ENCODE measurements around the gene DISP2. TPM values are rescaled to one million over a fixed set of nuclear protein-coding genes. Genes with fewer than 3 reads are reported as not detected.

The DISP2 gene
- total and polyA plus RNA-seq, 2 of the 8 experiments (the other 6 are each of a cell fraction or from before 2014, with no cell fraction given): 0.45 to 1.2 TPM

DNA sequence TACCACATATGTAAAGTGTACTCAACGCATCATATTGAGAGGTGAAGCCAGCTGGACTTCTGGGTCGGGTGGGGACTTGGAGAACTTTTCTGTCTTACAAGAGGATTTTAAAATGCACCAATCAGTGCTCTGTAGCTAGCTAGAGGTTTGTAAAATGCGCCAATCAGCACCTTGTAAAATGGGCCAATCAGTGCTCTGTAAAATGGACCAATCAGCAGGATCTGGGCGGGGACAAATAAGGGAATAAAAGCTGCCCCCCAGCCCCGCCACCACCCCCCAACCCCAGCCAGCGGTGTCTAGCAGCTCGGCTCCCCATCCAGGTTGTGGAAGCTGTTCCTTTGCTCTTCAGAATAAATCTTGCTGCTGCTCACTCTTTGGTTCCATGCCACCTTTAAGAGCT, 41.4 kb downstream of the DISP2 start (continued):
- TF ChIP-seq, protein P1, sequence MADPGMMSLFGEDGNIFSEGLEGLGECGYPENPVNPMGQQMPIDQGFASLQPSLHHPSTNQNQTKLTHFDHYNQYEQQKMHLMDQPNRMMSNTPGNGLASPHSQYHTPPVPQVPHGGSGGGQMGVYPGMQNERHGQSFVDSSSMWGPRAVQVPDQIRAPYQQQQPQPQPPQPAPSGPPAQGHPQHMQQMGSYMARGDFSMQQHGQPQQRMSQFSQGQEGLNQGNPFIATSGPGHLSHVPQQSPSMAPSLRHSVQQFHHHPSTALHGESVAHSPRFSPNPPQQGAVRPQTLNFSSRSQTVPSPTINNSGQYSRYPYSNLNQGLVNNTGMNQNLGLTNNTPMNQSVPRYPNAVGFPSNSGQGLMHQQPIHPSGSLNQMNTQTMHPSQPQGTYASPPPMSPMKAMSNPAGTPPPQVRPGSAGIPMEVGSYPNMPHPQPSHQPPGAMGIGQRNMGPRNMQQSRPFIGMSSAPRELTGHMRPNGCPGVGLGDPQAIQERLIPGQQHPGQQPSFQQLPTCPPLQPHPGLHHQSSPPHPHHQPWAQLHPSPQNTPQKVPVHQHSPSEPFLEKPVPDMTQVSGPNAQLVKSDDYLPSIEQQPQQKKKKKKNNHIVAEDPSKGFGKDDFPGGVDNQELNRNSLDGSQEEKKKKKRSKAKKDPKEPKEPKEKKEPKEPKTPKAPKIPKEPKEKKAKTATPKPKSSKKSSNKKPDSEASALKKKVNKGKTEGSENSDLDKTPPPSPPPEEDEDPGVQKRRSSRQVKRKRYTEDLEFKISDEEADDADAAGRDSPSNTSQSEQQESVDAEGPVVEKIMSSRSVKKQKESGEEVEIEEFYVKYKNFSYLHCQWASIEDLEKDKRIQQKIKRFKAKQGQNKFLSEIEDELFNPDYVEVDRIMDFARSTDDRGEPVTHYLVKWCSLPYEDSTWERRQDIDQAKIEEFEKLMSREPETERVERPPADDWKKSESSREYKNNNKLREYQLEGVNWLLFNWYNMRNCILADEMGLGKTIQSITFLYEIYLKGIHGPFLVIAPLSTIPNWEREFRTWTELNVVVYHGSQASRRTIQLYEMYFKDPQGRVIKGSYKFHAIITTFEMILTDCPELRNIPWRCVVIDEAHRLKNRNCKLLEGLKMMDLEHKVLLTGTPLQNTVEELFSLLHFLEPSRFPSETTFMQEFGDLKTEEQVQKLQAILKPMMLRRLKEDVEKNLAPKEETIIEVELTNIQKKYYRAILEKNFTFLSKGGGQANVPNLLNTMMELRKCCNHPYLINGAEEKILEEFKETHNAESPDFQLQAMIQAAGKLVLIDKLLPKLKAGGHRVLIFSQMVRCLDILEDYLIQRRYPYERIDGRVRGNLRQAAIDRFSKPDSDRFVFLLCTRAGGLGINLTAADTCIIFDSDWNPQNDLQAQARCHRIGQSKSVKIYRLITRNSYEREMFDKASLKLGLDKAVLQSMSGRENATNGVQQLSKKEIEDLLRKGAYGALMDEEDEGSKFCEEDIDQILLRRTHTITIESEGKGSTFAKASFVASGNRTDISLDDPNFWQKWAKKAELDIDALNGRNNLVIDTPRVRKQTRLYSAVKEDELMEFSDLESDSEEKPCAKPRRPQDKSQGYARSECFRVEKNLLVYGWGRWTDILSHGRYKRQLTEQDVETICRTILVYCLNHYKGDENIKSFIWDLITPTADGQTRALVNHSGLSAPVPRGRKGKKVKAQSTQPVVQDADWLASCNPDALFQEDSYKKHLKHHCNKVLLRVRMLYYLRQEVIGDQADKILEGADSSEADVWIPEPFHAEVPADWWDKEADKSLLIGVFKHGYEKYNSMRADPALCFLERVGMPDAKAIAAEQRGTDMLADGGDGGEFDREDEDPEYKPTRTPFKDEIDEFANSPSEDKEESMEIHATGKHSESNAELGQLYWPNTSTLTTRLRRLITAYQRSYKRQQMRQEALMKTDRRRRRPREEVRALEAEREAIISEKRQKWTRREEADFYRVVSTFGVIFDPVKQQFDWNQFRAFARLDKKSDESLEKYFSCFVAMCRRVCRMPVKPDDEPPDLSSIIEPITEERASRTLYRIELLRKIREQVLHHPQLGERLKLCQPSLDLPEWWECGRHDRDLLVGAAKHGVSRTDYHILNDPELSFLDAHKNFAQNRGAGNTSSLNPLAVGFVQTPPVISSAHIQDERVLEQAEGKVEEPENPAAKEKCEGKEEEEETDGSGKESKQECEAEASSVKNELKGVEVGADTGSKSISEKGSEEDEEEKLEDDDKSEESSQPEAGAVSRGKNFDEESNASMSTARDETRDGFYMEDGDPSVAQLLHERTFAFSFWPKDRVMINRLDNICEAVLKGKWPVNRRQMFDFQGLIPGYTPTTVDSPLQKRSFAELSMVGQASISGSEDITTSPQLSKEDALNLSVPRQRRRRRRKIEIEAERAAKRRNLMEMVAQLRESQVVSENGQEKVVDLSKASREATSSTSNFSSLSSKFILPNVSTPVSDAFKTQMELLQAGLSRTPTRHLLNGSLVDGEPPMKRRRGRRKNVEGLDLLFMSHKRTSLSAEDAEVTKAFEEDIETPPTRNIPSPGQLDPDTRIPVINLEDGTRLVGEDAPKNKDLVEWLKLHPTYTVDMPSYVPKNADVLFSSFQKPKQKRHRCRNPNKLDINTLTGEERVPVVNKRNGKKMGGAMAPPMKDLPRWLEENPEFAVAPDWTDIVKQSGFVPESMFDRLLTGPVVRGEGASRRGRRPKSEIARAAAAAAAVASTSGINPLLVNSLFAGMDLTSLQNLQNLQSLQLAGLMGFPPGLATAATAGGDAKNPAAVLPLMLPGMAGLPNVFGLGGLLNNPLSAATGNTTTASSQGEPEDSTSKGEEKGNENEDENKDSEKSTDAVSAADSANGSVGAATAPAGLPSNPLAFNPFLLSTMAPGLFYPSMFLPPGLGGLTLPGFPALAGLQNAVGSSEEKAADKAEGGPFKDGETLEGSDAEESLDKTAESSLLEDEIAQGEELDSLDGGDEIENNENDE (IDR thresholded peaks at IDR 0.05; ENCODE audit: insufficient replicate concordance, low read length): no peak
- TF ChIP-seq TEAD4 (IDR thresholded peaks at IDR 0.05; ENCODE audit: low read depth, low read length) (no peak), ZNF274 (IDR thresholded peaks at IDR 0.05; ENCODE audit: borderline replicate concordance, extremely low read depth, low read length) (no peak), GABPA (IDR thresholded peaks at IDR 0.05; ENCODE audit: borderline replicate concordance, insufficient read depth, low read length) (no peak), RBBP5 (IDR thresholded peaks at IDR 0.05; ENCODE audit: borderline replicate concordance, low read depth, low read length) (no peak), SIN3A (conservative IDR thresholded peaks at IDR 0.05 in 1 of 2, IDR thresholded peaks at IDR 0.05 in 1 of 2; ENCODE audit: low read depth in 1 of 2, low read length in 2 of 2) (no peak), NANOG (IDR thresholded peaks at IDR 0.05; ENCODE audit: insufficient read depth, low read depth, low read length, poor library complexity, severe bottlenecking) (no peak), ASH2L (IDR thresholded peaks at IDR 0.05; ENCODE audit: low read length) (no peak), POLR2A (IDR thresholded peaks at IDR 0.05; ENCODE audit: control extremely low read depth in 1 of 2, low read depth in 2 of 2, low read length in 2 of 2) (no peak), RXRA (IDR thresholded peaks at IDR 0.05; ENCODE audit: insufficient read depth, low read depth, low read length) (no peak), HDAC2 (IDR thresholded peaks at IDR 0.05; ENCODE audit: borderline replicate concordance in 1 of 2, low read depth in 2 of 2, low read length in 2 of 2) (no peak)

Measured in H1 (cell line).